BJ (cell line): ENCODE results near the gene SNCB. TPM values are rescaled to one million over a fixed set of nuclear protein-coding genes. Genes with fewer than 3 reads are reported as not detected.

Source experiments
- CTCF ChIA-PET: fragments of 350-600 bp; formaldehyde crosslinking; extraction: SDS; loops from one replicate; lab custom pipeline; 2021; ENCODE audit warnings: antibody characterized with exemption, inconsistent platforms; lab: Yijun Ruan, JAX
- POLR2A ChIA-PET: fragments of 300-600 bp; sonication (Branson Sonifier 250); formaldehyde crosslinking; extraction: SDS; loops from one replicate; lab custom pipeline; 2021; ENCODE audit warnings: antibody characterized with exemption; lab: Charles Lee
- DNase-seq: peaks from one replicate; pipeline ENCODE4 v3.0.0-alpha.2; 2011; ENCODE audit warnings: low read depth
- H3K27me3 ChIP-seq: 2 replicates; pipeline ENCODE4 v1.6.0; 2011; ENCODE audit warnings: low read length; ENCODE audit not compliant: control insufficient read depth, insufficient read depth
- H3K36me3 ChIP-seq: 2 replicates; pipeline ENCODE4 v1.5.1; 2011; ENCODE audit warnings: low read length; ENCODE audit not compliant: control insufficient read depth, insufficient read depth
- H3K4me3 ChIP-seq: 2 replicates; pipeline ENCODE4 v1.5.1; 2011; ENCODE audit warnings: low read depth, mild to moderate bottlenecking, control low read depth, low read length
- polyA plus RNA-seq: library from polyadenylated mRNA; depleted of rRNA; stranded (reverse); fragments of >200 nt; gene quantifications from 2 replicates; pipeline ENCODE4 v1.2.3, GENCODE V29; 2011
- TF ChIP-seq, protein P1 (sequence below): IDR thresholded peaks from 2 replicates; pipeline ENCODE4 v1.5.1; 2011; ENCODE audit warnings: low read depth, mild to moderate bottlenecking, control low read depth, inconsistent platforms, low read length, moderate library complexity; ENCODE audit not compliant: insufficient read depth

Gene SNCB
- polyA plus RNA-seq, 1 experiment, result not detected

DNA sequence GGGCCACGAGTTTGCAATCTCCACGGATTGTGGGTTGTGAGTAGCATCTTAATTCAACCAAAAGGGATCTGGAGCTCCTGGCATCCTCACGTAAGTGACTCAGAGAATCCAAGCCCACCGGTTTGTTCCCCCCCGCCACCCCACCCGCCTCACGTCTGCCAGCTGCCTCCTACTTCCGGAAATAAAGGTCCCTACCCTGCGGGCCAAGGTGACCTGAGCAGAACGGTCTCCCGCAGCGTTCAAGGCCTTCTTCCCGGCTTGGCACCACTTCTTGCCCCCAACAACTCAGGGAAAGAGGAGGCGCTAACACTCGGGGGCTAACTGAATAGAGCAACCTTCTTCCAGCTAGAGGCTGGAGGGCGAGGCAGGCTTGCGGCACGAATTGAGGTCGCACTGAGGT is 11.6 kb downstream of the SNCB start:
- H3K36me3 ChIP-seq, result no peaks in the 10 kb centered on the region
- ChIA-PET CTCF (interaction anchor here (1.2 kb wide), 1 partner anchor 45 kb away, joined by 3 read pairs; no protein-coding TSS in a partner anchor), POLR2A (no interaction called here)
- DNase-seq, result no peak
- H3K27me3 ChIP-seq, result peaks cover 27% of the 10 kb centered on the region
- TF ChIP-seq, protein P1, sequence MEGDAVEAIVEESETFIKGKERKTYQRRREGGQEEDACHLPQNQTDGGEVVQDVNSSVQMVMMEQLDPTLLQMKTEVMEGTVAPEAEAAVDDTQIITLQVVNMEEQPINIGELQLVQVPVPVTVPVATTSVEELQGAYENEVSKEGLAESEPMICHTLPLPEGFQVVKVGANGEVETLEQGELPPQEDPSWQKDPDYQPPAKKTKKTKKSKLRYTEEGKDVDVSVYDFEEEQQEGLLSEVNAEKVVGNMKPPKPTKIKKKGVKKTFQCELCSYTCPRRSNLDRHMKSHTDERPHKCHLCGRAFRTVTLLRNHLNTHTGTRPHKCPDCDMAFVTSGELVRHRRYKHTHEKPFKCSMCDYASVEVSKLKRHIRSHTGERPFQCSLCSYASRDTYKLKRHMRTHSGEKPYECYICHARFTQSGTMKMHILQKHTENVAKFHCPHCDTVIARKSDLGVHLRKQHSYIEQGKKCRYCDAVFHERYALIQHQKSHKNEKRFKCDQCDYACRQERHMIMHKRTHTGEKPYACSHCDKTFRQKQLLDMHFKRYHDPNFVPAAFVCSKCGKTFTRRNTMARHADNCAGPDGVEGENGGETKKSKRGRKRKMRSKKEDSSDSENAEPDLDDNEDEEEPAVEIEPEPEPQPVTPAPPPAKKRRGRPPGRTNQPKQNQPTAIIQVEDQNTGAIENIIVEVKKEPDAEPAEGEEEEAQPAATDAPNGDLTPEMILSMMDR, result no peak
- H3K4me3 ChIP-seq, result no peak overlapping the region

DNA sequence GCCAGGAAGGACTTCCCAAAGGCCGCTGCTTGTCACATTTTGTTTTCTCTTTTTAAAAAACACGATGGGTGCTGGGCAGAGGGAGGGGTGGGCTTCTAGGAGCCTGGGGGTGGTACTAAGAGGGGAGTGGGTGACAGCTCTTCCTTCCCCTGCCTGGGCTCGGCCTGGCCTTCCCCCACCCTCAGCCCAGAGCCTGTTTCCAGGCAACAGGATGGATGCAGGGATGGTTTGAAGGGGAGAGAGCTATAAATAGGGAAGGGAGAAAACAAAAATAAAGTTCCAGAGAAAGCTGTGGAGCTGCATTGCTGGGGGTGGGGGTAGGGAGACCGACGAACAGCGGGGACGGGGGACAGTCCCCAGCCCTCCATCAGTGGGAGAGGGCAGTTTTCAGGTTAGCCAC is 13.8 kb downstream of the SNCB start:
- CTCF ChIA-PET, result interaction anchor here (0.5 to 1.4 kb wide), 2 partner anchors 43 to 440 kb away, joined by 3 read pairs; no protein-coding TSS in a partner anchor
- POLR2A ChIA-PET, result no interaction called here
- no peak for DNase-seq

DNA sequence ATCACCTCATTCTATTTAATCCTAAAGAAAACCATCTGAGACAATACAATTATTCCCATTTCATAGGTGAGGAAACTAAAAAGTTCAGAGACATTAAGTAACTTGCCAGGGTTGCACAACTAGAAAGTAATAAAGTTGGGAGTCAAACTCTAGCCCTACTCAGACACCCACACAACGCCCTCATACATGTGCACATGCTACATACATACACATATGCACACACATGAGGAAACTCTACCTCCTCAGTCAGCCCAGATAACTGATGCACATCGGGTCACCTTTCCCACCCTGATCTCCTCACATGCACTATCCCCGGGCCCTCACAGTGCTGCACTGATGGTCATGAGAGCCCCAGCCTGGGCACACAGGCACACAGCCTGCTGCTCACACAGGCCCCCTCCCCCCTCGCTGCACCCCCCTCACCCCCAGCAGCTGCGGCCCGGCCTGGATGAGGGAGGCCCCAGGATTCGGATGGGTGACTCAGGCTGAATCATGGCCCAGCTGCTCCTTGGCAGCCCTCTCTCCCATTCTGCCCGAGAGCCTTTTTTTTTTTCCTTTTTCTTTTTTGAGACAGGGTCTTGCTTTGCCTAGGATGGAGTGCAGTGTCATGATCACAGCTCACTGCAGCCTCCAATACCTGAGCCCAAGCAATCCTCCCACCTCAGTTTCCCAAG is 15.4 kb downstream of the SNCB start:
- no peak overlapping the region for H3K4me3 ChIP-seq
- H3K36me3 ChIP-seq, result no peaks in the 10 kb centered on the region
- DNase-seq, result no peak
- TF ChIP-seq, protein P1, result no peak
- CTCF ChIA-PET, result interaction anchor here (0.8 to 1.2 kb wide), 3 partner anchors 16 to 199 kb away, joined by 3 to 7 read pairs (median 3); partner anchors contain the start of genes CLTB, EIF4E1B and SNCB
- peaks cover 17% of the 10 kb centered on the region for H3K27me3 ChIP-seq
- POLR2A ChIA-PET, result no interaction called here

More for the DNA sequence above, 13.8 kb downstream of the SNCB start:
- Histone ChIP-seq H3K27me3 (peaks cover 25% of the 10 kb centered on the region), H3K36me3 (no peaks in the 10 kb centered on the region), H3K4me3 (no peak overlapping the region)
- TF ChIP-seq, protein P1, result no peak

DNA sequence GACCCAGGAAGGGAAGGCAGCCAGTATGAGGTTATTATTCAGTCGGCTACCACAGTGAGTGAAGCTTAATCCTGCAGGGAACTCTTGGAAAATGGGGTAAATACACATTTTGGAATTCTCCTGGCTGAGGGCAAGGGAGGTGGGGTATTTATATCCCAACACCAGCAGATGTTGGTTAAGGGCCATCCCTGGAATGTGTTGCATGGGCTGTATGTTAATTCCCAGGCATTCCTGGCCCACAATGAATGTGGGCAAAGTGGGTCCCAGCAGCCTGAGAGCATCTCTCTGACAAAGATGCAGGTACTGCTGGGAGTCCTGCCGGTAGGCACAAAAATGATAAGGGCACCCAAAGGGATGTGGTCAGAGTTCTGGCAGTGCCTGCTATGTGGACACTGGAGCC is 17.5 kb downstream of the SNCB start:
- POLR2A ChIA-PET, result no interaction called here
- CTCF ChIA-PET, result interaction anchor here (1.7 kb wide), 1 partner anchor 35 kb away, joined by 7 read pairs; no protein-coding TSS in a partner anchor
- DNase-seq, result no peak
- no peak overlapping the region for H3K4me3 ChIP-seq
- peaks cover 6% of the 10 kb centered on the region for H3K27me3 ChIP-seq
- TF ChIP-seq, protein P1, result no peak
- H3K36me3 ChIP-seq, result no peaks in the 10 kb centered on the region

DNA sequence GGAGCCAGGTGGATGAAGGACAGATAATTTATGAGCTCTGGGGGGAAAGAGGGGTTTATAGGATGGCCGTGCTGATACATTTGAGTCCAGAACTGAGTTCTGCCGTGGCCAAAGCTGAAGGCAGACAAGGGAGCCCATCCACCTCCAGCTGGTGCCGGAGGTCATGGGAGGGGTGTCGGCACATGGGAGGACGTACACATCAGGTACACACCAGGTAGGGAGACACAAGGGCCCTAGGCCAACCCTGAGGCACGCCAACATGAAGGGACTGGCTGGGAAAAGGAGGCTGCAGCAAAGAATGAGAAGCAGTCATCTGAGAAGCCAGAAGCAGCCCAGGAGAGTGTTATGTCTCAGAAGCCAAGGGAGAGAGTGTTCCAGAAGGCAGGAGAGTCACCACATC is 18.3 kb downstream of the SNCB start:
- TF ChIP-seq, protein P1, result no peak
- DNase-seq, result no peak
- ChIA-PET POLR2A (no interaction called here), CTCF (interaction anchor here (1.4 to 1.5 kb wide), 2 partner anchors 39 to 49 kb away, joined by 3 to 5 read pairs; no protein-coding TSS in a partner anchor)
- no peaks in the 10 kb centered on the region for H3K36me3 ChIP-seq
- peaks cover 3% of the 10 kb centered on the region for H3K27me3 ChIP-seq
- no peak overlapping the region for H3K4me3 ChIP-seq
